Bronchial epithelial cell (primary cell): ENCODE results near the gene HOXC5. TPM values are rescaled to one million over a fixed set of nuclear protein-coding genes. Genes with fewer than 3 reads are reported as not detected.
A peak's percentile ranks its signal among the peaks of the same experiment; 100 is the strongest.

Experiments used
- DNase-seq: peaks from one replicate; pipeline ENCODE4 v3.0.0-alpha.2; 2010; ENCODE audit warnings: low read depth
- FAIRE-seq: peaks from 2 replicates; lab custom pipeline; 2011; peaks lifted over from hg19 to GRCh38; lab: Jason Lieb, UNC
- H3K27me3 ChIP-seq: 2 replicates; pipeline ENCODE4 v1.5.1; 2011; ENCODE audit warnings: low read length; ENCODE audit not compliant: control insufficient read depth, insufficient read depth
- H3K36me3 ChIP-seq: 2 replicates; pipeline ENCODE4 v1.5.1; 2011; ENCODE audit warnings: low read length; ENCODE audit not compliant: control insufficient read depth, insufficient read depth
- H3K4me3 ChIP-seq: 2 replicates; pipeline ENCODE4 v1.5.1; 2011; ENCODE audit warnings: mild to moderate bottlenecking, low read depth, low read length, control low read depth
- CTCF ChIP-seq: IDR thresholded peaks from 2 replicates; pipeline ENCODE4 v1.5.1; 2011; ENCODE audit warnings: mild to moderate bottlenecking, moderate library complexity, low read length, control low read depth, inconsistent platforms; ENCODE audit not compliant: insufficient read depth, severe bottlenecking
- total RNA-seq: library from RNA; depleted of rRNA; stranded (reverse); fragments of >200 nt; gene quantifications from 2 replicates; pipeline ENCODE4 v1.2.1, GENCODE V29; 2014

HOXC5 gene
- total RNA-seq = not detected in 2 replicates

- H3K27me3 ChIP-seq = peaks cover 67% of the 10 kb centered on the region
- FAIRE-seq (no peak), DNase-seq (peak; percentile 49)
- TF ChIP-seq CTCF = peak; percentile 94
- no peak within 1 kb of the TSS for H3K4me3 ChIP-seq
- no peaks in the 10 kb centered on the region for H3K36me3 ChIP-seq
Observed at GRCh38 chr12:54032627-54033100, at the start of gene HOXC5. HOXC5 (plus strand) TSS chr12:54033050; CDS start chr12:54033123, 73 bp downstream.

GRCh38 chr12:53983568-53983949 is 49.3 kb upstream of the HOXC5 start:
- Histone ChIP-seq H3K27me3 (peaks cover 85% of the 10 kb centered on the region), H3K36me3 (no peaks in the 10 kb centered on the region), H3K4me3 (no peak overlapping the region)
- no peak for TF ChIP-seq CTCF
- DNase-seq (no peak), FAIRE-seq (no peak)

- no peak for DNase-seq
- TF ChIP-seq CTCF = no peak
- H3K27me3 ChIP-seq = peaks cover 85% of the 10 kb centered on the region
Observed at GRCh38 chr12:53983950-53984572, 48.8 kb upstream of the HOXC5 start.

GRCh38 chr12:53984901-53985691 is 47.8 kb upstream of the HOXC5 start, which contains the start of gene HOXC10:
HOXC10 (plus strand) TSS chr12:53985146; CDS start chr12:53985260, 114 bp downstream.
- FAIRE-seq = no peak
- peaks cover 84% of the 10 kb centered on the region for H3K27me3 ChIP-seq

More at GRCh38 chr12:53983950-53984572, 48.8 kb upstream of the HOXC5 start:
- no peak overlapping the region for H3K4me3 ChIP-seq
- FAIRE-seq = no peak
- no peaks in the 10 kb centered on the region for H3K36me3 ChIP-seq

GRCh38 chr12:53985692-53985993 is 47.2 kb upstream of the HOXC5 start:
- Histone ChIP-seq H3K36me3 (no peaks in the 10 kb centered on the region), H3K27me3 (peaks cover 86% of the 10 kb centered on the region), H3K4me3 (no peak overlapping the region)
- TF ChIP-seq CTCF = no peak
- DNase-seq (no peak), FAIRE-seq (no peak)

More at GRCh38 chr12:53984901-53985691, 47.8 kb upstream of the HOXC5 start, which contains the start of gene HOXC10:
- TF ChIP-seq CTCF = peak; percentile 25
- no peak within 1 kb of the TSS for H3K4me3 ChIP-seq
- peak; percentile 7 for DNase-seq
- H3K36me3 ChIP-seq = no peaks in the 10 kb centered on the region
